IPS-20b (cell line): Measurements from ENCODE around the gene PRSS57.

Experiments
- H3K27ac ChIP-seq: one replicate; pipeline ENCODE4 v1.5.1; 2013; ENCODE audit warnings: low read length
- H3K27me3 ChIP-seq: 2 replicates; pipeline ENCODE4 v1.6.1; 2013; ENCODE audit warnings: mild to moderate bottlenecking, low read length, inconsistent platforms; ENCODE audit not compliant: insufficient read depth
- H3K36me3 ChIP-seq: 2 replicates; pipeline ENCODE4 v1.6.1; 2013; ENCODE audit warnings: low read depth, mild to moderate bottlenecking, inconsistent platforms, low read length, moderate library complexity; ENCODE audit not compliant: insufficient read depth
- H3K4me1 ChIP-seq: 2 replicates; pipeline ENCODE4 v1.6.1; 2013; ENCODE audit warnings: mild to moderate bottlenecking, control low read depth, inconsistent platforms, low read length, moderate library complexity; ENCODE audit not compliant: insufficient read depth
- H3K4me3 ChIP-seq: 2 replicates; pipeline ENCODE4 v1.5.1; 2013; ENCODE audit warnings: mild to moderate bottlenecking, low read length, inconsistent platforms
- H3K9ac ChIP-seq: 2 replicates; pipeline ENCODE4 v1.6.1; 2013; ENCODE audit warnings: low read depth, mild to moderate bottlenecking, inconsistent platforms, low read length, moderate library complexity
- H3K9me3 ChIP-seq: 2 replicates; pipeline ENCODE4 v1.6.1; 2013; ENCODE audit warnings: mild to moderate bottlenecking, low read depth, low read length, inconsistent platforms; ENCODE audit not compliant: insufficient read depth

Gene PRSS57

DNA sequence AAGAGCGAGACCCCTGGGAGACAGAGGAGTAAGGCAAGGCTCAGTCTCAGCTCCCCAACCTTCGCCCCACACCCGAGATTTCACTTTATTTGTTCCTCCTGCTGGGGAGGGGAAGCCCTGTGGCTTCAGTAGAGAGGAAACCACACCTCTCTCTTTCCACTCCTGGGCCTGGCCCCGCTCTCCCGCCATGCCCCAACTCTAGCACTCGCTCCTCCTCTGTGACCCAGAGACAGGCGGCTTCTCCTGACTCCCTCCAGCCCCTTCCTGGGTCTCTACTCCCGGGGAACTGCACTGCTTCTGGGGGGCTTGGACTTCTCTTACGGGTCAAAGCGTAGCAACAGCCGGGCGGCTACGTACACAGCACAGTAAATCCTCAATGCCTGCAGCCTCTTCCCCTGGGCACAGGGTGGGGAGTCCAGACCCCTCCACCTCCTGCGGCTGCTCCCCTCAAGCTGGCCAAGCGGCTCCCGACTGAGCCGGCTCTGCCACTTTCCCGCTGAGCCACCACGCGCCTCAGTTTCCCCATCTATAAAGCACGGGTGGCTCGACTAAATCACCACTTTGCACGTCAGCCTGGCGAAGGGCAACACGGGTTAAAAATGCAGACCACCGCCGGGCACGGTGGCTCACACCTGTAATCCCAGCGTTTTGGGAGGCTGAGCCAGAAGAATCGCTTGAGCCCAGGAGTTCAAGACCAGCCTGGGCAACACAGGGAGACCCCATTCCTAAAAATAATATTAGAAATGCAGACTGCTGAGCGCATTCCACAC, 33.6 kb downstream of the PRSS57 start:
- no peaks in the 10 kb centered on the region for H3K36me3 ChIP-seq
- no peaks in the 10 kb centered on the region for H3K9me3 ChIP-seq
- H3K27me3 ChIP-seq, result peaks cover 8% of the 10 kb centered on the region; the same call in 1 of the 2 replicates
- no peaks in the 10 kb centered on the region for H3K4me1 ChIP-seq
- no peak overlapping the region for H3K27ac ChIP-seq
- H3K4me3 ChIP-seq, result peak overlapping the region; percentile 81
- H3K9ac ChIP-seq, result peak overlapping the region; percentile 78

GRCh38 chr19:660793-661426, 34.3 kb downstream of the PRSS57 start:
- Histone ChIP-seq H3K27ac (no peak overlapping the region), H3K9me3 (no peaks in the 10 kb centered on the region), H3K4me1 (no peaks in the 10 kb centered on the region)

GRCh38 chr19:658916-659839, 36.1 kb downstream of the PRSS57 start:
- H3K27ac ChIP-seq, result no peak overlapping the region
- no peaks in the 10 kb centered on the region for H3K27me3 ChIP-seq
- H3K4me3 ChIP-seq, result no peak overlapping the region
- 0 out of 2 replicates have a peak, but pooled peaks cover 6% of the 10 kb centered on the region for H3K36me3 ChIP-seq
- H3K9me3 ChIP-seq, result no peaks in the 10 kb centered on the region
- H3K9ac ChIP-seq, result no peak overlapping the region
- H3K4me1 ChIP-seq, result no peaks in the 10 kb centered on the region

More at GRCh38 chr19:660793-661426, 34.3 kb downstream of the PRSS57 start:
- peaks cover 5% of the 10 kb centered on the region; the same call in 1 of the 2 replicates for H3K27me3 ChIP-seq
- H3K4me3 ChIP-seq, result 0 out of 2 replicates have a peak overlapping the region, but pooled peaks have one; percentile 81
- H3K36me3 ChIP-seq, result 0 out of 2 replicates have a peak, but pooled peaks cover 1% of the 10 kb centered on the region
- peak overlapping the region; percentile 78; the same call in 1 of the 2 replicates for H3K9ac ChIP-seq

DNA sequence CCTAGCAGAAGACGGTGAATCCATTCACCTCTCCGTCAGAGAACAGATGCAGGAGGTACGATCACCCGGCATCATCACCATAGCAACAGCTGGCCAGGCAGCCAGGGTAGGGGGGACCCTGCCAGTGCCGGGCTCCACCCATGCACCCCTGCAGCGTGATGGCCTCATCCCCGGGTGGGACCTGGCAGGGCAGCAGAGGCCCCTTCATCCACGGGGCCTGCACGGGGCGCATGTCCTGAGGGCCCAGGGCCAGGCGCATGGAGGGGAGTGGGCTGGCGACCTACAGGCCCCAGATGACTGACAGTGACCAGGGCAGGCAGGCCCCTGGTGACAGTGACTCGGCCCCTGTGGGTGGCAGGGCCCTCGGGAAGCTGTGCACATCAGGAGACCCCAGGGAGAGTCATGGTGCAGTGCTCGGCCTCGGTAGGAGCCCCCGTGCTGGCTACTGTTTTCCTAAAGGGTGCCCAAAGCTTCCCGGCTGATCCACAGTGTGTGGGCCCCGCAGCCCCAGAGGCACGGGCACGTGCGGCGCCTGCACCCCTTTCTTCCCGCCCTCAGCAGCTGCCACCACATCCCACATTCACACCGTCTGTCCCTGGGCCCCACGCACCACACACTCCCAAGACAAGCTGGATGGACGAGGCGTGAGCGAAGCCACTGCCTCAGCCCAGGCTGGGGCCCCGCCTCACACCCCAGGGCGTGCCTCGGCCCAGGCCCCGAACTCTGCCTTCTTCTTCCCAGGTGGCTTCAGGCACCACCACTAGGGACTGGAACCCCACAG, 37.0 kb downstream of the PRSS57 start:
- Histone ChIP-seq H3K4me1 (no peaks in the 10 kb centered on the region), H3K27ac (no peak overlapping the region), H3K9ac (no peak overlapping the region), H3K27me3 (no peaks in the 10 kb centered on the region), H3K4me3 (no peak overlapping the region), H3K36me3 (0 out of 2 replicates have a peak, but pooled peaks cover 12% of the 10 kb centered on the region), H3K9me3 (no peaks in the 10 kb centered on the region)

DNA sequence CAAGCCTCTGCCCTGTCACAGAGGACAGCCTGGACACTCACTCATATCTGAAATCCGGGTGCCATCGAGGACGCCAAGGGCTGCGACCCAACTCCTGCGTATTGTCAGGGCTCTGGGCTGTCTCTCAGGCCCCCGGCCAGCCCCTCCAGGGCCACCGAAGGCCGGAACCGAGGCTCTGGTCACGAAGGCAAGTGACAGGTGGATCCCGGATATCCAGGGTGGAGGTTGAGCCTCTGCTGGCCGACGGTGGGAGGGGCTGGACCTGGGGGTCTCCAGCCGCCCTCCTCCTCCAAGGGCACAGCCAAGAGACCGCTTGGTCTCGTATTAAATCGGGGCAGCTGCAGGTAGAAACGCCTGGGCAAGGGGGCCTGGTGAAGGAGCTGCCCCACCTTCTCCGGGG, 37.6 kb downstream of the PRSS57 start:
- no peak overlapping the region for H3K27ac ChIP-seq
- H3K9ac ChIP-seq, result no peak overlapping the region
- no peaks in the 10 kb centered on the region for H3K4me1 ChIP-seq
- no peaks in the 10 kb centered on the region for H3K27me3 ChIP-seq
- H3K9me3 ChIP-seq, result no peaks in the 10 kb centered on the region
- H3K4me3 ChIP-seq, result no peak overlapping the region
- H3K36me3 ChIP-seq, result peaks cover 12% of the 10 kb centered on the region; the same call in 1 of the 2 replicates

DNA sequence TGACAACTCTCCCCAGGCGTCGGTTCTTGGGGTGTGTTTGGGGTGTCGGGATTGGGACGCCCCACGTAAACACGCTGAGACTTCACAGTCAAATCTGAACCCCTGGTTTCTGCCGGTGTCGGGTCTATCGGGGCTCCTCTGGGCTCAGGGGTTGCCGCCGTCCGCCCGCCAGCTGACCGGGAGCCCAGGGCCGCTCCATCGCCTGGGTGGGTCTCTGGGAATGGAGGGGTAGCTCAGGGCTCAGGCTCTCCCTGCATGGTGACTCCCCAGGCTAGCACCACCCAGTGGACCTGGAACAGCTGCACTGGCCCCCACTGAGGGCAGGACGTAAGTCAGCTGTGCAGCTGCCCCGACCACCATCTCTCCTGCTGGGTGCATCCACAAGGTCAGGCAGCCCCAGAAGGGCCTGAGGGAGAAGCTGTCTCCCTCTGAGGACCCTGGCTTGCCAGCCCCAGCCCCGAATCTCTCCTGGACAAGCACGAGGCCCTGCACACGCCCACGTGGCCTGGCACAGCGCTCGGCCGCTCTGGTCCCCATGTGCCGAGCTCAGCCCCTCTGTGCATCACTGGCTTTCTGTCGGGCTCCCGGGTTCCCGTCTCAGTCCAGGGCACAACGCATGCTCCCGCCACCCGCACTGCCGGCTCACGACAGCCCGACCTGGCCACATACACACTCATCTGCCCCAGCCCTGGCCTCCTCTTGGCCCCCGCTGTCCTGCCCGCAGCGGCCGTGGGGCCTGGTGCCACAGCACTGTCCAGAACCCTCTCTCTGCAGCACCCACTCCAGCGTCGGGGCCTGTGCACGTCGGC, 38.3 kb downstream of the PRSS57 start:
- Histone ChIP-seq H3K27me3 (no peaks in the 10 kb centered on the region), H3K36me3 (peaks cover 12% of the 10 kb centered on the region; the same call in 1 of the 2 replicates), H3K4me3 (no peak overlapping the region), H3K27ac (no peak overlapping the region), H3K9me3 (no peaks in the 10 kb centered on the region), H3K9ac (no peak overlapping the region), H3K4me1 (no peaks in the 10 kb centered on the region)

GRCh38 chr19:655691-656090, 39.6 kb downstream of the PRSS57 start:
- Histone ChIP-seq H3K27me3 (no peaks in the 10 kb centered on the region), H3K4me3 (no peak overlapping the region), H3K36me3 (peaks cover 22% of the 10 kb centered on the region), H3K27ac (no peak overlapping the region), H3K9ac (no peak overlapping the region), H3K9me3 (no peaks in the 10 kb centered on the region), H3K4me1 (no peaks in the 10 kb centered on the region)

- H3K4me1 ChIP-seq, result no peaks in the 10 kb centered on the region
- H3K9me3 ChIP-seq, result no peaks in the 10 kb centered on the region
- no peak overlapping the region for H3K27ac ChIP-seq
- H3K9ac ChIP-seq, result no peak overlapping the region
- H3K36me3 ChIP-seq, result peaks cover 34% of the 10 kb centered on the region
- H3K4me3 ChIP-seq, result no peak overlapping the region
- no peaks in the 10 kb centered on the region for H3K27me3 ChIP-seq
These were observed 41.8 kb downstream of the PRSS57 start for GRCh38 chr19:653425-653824.

DNA sequence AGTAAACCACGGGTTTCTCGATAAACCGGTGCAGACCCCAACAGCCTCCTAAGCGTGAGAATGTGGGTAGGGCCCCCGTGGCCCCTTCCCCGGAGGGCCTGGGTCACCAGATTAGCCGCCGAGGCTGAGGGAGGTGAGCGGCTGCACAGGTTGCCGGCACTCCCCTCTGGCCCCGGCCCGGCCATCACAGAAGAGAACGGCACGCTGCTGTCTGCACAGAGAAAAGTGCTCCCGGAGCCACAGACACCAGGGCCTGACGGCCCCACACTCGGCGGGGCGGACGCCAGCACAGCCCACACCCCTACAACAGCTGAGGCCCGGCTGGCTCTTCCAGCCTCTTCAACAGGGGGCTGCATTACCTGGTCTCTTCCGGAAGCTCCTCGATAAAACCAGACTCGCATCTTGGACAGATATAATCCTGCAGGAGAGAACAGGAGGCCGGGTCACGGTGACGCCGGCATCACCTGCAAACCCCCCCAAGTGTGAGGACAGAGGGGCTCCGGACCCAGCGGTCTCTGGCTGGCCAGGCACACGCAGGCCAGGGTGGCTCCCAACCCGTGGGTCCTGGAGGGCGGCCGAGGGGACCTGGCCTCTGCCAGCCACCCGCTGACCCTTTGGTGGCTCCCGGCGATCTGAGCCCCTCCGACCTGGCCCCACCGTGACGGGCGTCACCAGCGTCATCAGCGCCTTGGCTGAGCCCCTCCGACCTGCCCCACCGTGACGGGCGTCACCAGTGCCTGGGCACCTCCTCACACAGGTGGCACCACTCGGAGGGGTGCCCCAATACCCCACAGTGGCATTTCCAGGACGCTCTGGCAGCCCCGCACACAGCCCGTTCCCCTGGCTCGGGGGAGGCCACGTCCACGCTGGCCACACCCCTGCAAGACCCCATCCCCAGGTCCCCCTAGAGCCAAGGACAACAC, 42.5 kb downstream of the PRSS57 start:
- Histone ChIP-seq H3K27ac (no peak overlapping the region), H3K4me3 (no peak overlapping the region), H3K9ac (no peak overlapping the region), H3K9me3 (no peaks in the 10 kb centered on the region), H3K27me3 (no peaks in the 10 kb centered on the region), H3K36me3 (peaks cover 38% of the 10 kb centered on the region), H3K4me1 (no peaks in the 10 kb centered on the region)

- Histone ChIP-seq H3K27me3 (no peaks in the 10 kb centered on the region), H3K9me3 (no peaks in the 10 kb centered on the region), H3K4me1 (no peaks in the 10 kb centered on the region), H3K9ac (no peak overlapping the region), H3K27ac (no peak overlapping the region), H3K36me3 (peaks cover 43% of the 10 kb centered on the region), H3K4me3 (no peak overlapping the region)
These were observed 43.3 kb downstream of the PRSS57 start for GRCh38 chr19:651991-652390.
